Measurements from ENCODE around the gene GALNT1.

The GALNT1 gene

DNA sequence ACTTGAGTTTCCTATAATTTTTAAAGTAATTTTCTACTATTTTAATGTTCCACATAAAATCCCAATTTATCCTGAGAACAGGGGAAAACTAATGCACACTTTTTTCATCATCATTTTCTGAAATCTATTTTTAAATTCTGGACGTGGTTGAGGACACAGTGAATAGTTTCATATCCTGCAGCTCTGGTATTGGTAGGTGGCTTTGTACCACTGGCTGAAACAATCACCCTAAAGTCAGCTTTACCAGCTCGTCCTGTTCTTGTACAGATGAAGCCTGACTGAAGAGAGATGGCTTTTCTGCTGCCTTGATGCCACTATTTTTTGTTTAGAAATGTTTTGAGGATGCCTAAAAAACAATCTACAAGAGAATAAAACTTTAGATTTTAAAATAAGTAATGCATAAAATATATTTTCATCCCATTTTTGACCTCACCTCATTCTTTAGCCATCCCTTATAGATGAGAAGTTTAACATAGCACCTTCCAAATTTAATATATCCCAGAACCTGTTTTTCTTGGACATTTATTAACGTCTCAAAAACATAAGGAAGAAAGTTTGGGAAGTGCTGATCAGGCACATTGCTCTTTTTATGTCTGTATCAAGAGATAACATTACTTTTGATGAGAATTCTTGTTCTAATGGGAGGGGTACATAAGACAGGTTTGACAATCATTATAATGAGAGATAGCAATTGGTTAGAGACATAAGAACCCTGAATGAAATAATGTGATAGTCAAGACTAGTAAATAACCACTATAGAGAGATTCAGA, 80.9 kb downstream of the GALNT1 start:
- DNase-seq (ENCODE audit: low read depth in 1 of 2, low spot score in 1 of 2): no peak

DNA sequence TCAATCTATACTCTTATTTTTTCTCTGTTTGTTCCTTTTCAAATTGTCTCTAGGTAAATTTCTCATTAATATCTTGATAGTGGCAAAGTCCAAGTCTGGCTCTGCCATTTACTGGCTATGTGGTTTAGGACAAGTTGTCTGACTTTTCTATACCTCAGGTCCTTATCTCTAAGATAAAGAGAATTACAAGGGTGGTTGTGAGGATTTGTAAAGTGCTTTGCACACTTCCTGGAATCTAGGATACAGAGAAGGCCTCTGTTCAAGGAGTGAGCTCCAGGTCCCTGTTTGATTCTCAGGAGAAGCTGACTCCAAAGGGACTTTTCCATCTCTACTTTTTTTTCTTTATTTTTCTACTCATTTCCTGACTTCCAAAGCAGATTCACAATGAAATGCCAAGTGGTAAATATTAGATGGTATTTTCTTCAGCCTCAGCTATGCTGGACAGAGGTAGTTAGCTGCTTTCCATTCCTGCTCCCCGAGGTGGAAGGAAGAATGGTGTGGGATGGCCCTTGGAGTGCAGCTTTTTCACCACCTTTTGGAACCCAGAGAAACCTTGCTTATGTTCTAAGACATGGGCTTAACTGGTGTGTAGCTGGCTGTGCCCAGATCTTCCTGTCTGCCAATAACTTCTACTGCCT, 90.5 kb downstream of the GALNT1 start:
- DNase-seq (ENCODE audit: low read depth in 1 of 2, low spot score in 1 of 2): no peak

DNA sequence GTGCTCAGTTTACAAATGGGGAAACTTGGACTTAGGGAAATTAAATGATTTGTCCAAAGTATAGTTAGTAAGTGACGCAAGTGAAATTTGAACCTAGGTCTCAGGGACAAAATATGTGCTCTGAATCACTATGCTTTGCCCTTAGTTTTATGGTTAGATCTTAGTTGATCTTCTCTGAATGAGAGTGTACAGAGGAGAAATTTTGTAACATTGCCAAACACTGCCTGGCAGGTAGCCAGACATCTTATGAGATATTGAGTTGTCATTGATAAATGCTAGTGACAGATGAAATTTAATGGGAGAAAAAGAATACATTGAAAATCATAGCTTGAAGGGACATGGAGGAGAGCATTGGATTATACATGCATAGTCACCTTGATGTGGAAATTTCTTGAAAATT, 91.4 kb downstream of the GALNT1 start:
- DNase-seq (ENCODE audit: low read depth in 1 of 2, low spot score in 1 of 2): no peak

DNA sequence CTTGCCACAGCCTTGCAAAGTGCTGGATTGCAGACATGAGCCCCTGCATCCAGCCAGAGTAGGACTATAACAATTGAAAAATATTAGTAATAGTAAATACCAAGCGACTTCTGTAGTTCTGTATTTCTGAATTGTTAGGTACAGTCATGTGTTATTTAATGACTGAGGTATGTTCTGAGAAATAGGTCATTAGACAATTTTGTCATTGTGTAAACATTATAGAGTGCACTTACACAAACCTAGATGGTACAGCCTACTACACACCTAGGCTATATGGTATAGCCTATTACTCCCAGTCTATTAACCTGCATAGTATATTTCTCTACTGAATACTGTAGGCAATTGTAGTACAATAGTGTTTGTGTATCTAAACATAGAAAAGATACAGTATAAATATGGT, 92.1 kb downstream of the GALNT1 start:
- DNase-seq (ENCODE audit: low read depth in 1 of 2, low spot score in 1 of 2): no peak

DNA sequence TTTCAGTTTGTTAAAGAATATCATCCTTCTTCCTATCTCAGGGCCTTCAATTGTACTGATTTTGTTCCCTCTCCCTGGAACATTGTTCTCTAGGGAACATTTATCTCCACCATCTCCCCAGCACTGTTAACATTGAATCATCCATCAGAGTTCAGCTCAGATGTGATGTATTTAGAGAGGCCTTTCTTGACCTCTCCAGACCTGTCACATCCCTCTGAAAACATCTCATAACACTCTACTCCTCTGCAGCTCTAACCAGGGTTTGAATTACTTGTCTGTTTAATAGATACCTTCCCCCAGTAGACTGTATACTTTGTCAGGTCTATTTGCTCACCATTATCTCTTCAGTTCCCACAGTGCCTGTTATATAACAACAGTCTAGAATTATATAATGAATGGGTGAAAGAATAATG, 98.6 kb downstream of the GALNT1 start:
- DNase-seq (ENCODE audit: low read depth in 1 of 2, low spot score in 1 of 2): no peak

DNA sequence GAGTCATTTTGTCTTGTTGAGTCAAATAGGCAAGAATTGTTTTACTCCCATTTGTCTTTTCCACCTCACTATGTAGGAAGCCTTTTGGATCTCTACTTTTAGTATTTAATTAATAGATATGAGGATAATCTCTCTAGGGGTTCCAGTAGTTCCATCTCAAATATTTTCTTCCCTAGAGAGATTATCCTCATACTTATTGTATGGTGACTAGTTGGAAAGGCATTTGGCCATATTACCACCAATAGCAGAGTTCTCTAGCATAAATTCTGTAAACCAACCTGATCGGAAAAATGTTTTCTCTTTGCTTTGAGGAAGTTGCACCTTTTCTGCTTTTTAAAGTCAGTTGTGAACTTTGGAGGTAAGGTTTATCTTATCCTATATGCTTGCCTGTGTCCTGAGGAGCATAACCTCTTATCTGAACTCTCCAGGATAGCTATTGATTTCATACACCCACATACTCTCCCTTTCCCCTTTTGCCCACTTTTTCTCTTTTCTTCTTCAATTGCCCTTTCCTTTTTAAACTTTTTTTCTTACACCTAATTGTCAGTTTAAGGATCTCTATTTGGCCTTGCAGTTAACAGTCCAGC, 100.8 kb downstream of the GALNT1 start:
- DNase-seq (ENCODE audit: low read depth in 1 of 2, low spot score in 1 of 2): no peak

DNA sequence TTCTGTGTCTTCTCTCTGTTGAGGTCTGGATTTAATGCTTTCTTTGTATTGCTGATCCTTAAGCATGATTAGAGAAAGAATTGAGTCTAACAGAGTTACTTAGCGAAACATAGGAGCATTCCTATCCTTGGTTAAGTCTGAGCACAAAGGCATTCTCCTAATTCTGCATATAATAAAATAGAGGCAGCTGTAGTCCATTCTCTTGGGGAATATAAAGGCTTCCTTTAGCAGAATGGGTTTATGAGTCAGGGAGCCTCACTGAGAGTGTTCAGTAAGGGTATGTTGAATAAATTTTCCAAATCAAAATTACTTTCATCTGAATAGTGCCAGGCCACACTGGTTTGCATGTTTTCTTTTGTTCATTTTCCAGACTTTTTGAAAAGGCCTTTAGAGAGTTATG, 101.5 kb downstream of the GALNT1 start:
- DNase-seq (ENCODE audit: low read depth in 1 of 2, low spot score in 1 of 2): no peak

DNA sequence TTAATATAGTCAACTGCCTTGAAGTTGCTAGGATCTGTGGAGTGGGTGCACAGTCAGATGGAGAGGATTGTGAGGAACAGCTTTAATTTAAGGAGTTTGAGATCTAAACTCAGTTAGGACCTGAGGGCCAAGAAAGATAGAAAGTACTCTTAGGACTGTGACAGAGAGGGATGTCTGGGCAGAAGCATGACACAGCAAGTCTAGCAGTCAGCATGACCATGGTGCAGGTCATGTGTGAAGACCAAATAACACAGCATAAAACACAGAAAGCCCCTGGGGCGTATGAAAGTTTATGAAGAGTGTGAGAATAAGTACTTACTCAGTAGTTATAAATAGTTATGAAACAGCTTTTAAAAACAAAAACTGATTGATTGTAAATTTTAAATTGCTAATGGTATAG, 107.2 kb downstream of the GALNT1 start:
- no peak for DNase-seq (ENCODE audit: low read depth in 1 of 2, low spot score in 1 of 2)

DNA sequence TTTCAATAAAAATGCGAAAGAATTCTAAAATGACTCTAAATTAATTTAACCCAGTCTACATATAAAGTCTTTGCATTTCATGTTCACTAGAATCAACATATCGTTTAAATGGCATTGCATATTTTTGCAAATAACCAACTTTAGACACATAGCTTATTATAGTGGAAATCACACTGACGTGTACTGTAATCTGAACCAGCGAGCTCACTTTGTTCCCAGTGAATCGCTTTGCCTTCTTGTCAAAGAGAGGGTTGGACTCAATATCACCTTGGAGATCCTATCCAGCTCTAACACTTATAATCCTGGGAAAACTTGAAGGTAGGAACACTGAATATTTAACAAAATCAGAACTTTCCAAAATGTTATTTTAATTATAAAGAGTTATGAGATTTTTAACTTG, 108.2 kb downstream of the GALNT1 start:
- no peak for DNase-seq (ENCODE audit: low read depth in 1 of 2, low spot score in 1 of 2)

DNA sequence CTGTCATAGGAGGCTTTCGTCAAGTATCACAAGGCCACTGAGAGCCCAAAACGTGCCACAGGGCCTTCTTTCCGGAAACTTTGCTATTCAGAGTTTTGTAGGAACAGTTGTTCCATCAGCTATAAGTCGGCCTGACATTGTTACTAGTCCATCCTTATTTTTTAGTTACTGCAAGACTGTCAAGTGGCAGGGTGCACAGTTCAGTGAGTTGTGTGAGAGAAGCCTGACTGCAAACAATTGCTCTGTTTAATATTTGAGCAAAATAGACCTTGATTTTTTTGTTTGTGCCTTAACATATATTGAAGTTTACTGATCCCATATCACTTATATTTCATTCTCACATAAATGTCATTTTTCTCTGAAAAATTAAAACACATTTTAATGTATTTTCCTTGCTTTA, 110.1 kb downstream of the GALNT1 start:
- DNase-seq (ENCODE audit: low read depth in 1 of 2, low spot score in 1 of 2): no peak

DNA sequence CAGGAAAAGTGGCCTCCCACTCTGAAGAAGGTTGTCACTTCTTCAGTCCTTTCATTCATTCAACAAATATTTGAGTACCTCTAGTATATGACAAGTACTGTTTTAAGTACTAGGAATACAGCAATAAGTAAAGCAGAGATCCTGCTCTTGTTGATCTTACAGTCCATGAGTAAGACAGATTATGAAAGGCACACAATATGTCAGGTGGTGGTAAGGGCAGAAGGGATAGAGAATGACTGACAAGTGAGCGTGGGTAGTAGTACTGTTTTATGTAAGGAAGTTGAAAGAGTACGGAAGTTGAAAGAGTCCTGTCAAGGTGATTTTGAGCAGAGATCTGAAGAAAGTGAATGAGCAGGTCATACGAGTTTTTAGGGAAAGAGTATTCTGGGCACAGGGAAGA, 111.3 kb downstream of the GALNT1 start:
- no peak for DNase-seq (ENCODE audit: low read depth in 1 of 2, low spot score in 1 of 2)

DNA sequence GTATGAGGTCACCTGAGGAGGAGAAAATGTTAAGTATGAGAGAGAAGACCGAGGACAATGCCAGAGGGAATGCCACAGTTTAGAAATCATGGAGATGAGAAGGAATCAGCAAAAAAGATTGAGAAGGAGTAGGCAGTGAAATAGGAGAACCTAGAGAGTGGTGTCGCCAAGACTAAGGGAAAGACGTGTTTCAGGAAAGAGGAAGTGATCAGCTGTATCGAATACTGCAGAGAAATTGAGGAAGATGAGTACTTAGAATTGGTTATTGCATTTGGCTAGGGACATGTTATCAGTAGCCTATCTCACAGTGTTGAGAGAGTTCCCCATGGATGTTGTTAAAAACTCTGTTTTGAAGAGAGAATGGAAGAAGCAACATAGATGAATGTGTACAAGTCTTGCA, 112.3 kb downstream of the GALNT1 start:
- no peak for DNase-seq (ENCODE audit: low read depth in 1 of 2, low spot score in 1 of 2)

DNA sequence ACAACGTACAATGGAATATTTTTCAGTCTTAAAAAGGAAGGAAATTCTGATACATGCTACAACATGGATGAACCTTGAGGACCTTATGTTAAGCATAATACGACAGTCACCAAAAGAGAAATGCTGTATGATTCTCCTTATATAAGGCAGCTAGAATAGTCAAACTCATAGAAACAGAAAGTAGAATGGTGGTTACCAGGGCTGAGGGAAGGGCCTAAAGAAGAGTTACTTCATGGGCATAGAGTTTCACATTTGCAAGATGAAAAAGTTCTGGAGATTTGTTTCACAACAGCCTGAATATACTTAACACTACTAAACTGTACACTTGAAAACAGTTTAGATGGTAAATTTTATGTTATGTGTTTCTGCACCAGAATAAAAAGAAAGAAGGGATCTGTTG, 113.3 kb downstream of the GALNT1 start:
- no peak for DNase-seq (ENCODE audit: low read depth in 1 of 2, low spot score in 1 of 2)

DNA sequence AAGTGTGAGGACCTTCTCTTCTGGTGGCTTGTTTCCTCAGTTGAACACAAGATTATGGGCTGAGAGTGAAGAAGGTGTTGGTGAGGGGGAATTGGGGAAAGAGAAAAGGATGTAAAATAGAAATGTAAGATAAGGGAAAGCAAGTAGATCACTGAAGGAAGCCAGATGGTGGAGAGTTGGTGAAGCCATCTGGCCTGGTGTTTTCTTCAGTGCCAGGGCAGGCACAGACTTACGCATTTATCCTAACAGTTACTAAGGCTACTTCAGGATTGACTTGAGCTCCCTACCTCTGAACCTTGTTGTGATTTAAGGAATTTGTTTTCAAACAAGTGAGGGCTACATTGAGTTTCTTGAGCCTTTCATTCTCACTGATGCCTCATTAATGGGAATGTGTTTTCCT, 113.8 kb downstream of the GALNT1 start:
- no peak for DNase-seq (ENCODE audit: low read depth in 1 of 2, low spot score in 1 of 2)

DNA sequence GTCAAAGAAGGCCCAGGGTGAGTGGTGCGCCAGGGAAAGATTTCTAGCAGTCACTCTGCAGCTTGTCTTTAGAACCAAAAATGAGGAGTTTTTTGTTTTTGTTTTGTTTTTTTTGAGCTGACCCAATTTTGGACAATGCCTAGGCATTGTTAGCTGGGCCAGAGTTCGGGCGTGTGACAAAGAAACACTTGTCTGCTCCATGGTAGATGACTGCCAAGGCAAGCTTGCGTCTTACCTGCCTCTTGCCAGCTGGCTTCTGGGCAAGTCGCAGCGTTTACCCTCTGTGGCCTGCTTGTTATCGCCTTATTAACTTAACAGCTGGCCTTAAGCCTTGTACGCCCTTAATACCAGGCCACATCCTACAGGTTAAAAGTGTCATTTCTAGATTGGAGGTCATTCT, 114.3 kb downstream of the GALNT1 start:
- no peak for DNase-seq (ENCODE audit: low read depth in 1 of 2, low spot score in 1 of 2)

DNA sequence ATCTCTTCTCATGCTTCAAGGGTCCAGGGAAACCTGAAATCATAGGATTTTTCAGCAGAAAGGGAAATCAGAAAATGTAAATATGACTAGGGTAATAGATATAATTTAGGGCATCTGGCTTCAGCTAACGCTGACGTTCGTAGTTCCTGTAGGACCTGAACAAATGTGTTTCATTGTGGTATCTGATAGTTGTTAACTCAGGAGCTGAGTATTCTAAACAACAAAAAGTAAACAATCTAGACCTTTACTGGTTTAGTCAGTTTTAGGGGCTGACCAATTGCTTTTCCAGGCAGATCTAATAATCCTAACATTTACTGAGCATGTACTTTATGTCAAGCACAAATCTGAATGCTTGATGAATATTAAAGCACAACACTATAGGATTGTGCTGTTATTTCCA, 114.8 kb downstream of the GALNT1 start:
- DNase-seq (ENCODE audit: low read depth in 1 of 2, low spot score in 1 of 2): no peak

DNA sequence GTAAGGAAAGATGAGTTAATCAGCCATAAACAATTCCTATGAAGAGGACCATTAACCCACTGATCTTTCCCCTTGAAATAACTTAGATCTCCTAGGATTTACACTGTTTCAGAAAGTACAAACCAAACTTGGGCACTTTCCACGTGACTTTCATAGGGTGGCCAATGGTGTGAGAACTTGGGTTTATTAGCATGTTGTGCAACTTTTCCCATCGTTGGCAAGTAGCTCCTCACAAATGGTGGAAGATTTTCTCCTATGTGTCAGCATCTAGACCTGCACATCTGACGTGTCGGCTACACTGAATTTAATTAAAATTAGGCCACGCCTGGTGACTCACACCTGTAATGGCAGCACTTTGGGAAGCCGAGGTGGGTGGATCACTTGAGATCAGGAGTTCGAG, 116.3 kb downstream of the GALNT1 start:
- no peak for DNase-seq (ENCODE audit: low read depth in 1 of 2, low spot score in 1 of 2)

DNA sequence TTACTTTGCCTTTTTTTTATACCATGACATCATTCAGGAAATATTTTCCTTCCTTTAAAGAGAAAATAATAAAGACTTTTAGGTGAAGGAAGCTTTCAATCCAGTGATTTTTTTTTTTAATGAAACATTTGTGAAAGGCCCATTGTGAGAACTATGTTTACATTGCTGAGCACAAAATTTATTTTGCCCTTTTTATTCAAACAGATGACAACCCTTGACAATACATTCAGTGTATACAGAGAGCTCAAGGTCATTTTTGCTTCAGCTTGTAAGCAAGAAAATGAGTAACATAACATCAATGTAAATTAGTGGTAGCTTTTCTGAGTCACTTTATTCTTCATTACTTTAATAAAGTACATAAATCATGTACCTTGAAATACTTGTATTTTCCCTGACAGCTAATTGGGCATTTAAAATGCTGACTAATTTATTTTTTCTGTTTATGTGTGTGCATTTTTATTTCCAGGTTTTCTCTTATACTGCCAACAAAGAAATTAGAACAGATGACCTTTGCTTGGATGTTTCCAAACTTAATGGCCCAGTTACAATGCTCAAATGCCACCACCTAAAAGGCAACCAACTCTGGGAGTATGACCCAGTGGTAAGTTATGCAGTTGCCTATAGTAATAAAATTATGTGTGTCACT, 121.6 kb downstream of the GALNT1 start:
- no peak for DNase-seq (ENCODE audit: low read depth in 1 of 2, low spot score in 1 of 2)

DNA sequence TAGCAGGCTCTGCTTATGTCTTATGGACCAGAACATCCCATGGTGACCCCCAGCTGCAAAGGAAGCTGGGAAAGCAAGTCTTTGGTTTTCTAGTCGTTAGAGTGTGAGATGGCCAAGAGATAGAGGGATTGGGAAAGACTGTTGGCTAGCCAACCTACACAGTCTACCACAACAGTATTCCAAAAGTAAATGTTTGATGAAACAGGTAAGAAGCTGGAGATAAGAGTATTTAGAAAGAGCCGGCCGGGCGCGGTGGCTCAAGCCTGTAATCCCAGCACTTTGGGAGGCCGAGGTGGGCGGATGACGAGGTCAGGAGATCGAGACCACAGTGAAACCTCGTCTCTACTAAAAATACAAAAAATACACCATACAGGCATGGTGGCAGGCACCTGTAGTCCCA, 124.4 kb downstream of the GALNT1 start:
- DNase-seq (ENCODE audit: low read depth in 1 of 2, low spot score in 1 of 2): no peak

DNA sequence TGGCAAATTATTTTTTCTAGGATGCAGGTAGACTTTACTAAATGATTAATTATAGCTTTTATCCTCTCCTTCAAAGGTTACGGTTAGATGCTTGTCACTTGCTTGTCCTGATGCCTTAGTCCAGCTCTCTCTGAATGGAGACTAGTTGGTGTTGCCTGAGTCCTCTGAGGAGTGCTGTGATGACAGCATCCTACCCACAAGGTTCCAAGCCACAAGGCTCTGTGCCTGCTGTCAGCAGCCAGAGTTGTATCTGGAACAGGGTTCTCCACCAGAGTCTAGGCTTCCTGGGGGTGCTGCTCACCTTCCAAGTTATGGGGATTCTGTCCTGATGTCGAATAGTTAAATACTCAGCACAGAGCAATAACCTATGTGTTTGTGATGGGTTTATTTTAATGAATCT, 125.7 kb downstream of the GALNT1 start:
- no peak for DNase-seq (ENCODE audit: low read depth in 1 of 2, low spot score in 1 of 2)

DNA sequence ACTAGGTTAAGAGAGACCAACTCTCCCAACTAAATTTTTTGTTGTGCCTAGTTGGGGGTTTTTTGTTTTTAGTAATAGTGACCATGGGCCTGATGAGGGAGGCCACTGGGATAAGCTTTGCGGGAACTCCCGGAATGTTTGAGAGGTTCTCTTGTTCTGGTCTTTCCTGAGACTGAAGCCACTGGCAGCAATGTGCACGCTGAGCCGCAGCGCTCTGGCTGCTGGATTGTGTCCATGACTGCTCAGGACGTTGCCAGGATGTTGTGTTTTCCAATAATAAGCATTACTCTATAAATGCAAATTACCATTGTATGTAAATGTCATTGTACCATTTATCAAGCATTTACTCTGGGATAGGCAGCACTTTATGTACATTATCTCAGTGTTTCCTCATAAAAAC, 126.1 kb downstream of the GALNT1 start:
- DNase-seq (ENCODE audit: low read depth in 1 of 2, low spot score in 1 of 2): no peak

DNA sequence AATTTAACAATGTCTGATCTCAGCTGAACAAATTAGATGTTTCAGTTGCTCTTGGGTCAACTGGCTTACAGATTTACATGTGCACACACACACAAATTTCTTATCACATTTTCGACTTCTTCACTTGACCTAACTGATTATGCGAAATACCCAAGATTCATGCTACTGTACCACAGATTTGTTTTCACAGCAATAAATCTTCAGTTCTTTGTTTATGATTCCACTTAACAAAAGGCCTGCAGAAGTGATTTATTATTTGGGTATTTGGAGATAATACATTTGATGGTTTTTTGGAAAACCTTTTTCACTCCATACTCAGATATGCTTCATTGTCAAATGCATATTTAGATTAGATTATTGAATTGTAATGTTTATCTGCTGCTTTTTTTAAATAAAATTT, 129.0 kb downstream of the GALNT1 start:
- DNase-seq (ENCODE audit: low read depth in 1 of 2, low spot score in 1 of 2): no peak
